RWPE2 (cell line): ENCODE measurements around the gene HMGA1.

Source experiments
- ATAC-seq: fragments of 200-7000 bp; cut with Tn5 transposase; 3 replicates; pipeline ENCODE4 v1.9.1; 2021; ENCODE audit warnings: low read depth
- DNase-seq: peaks from one replicate; pipeline ENCODE4 v3.0.0-alpha.2; 2020; ENCODE audit warnings: low spot score
- H3K27ac ChIP-seq: fragments of 450-650 bp; 2 replicates; pipeline ENCODE4 v1.5.1; 2017; ENCODE audit warnings: mild to moderate bottlenecking; ENCODE audit not compliant: poor library complexity, severe bottlenecking
- H3K27me3 ChIP-seq: fragments of 250-450 bp; sonication (Bioruptor Pico); 2 replicates; pipeline ENCODE4 v1.5.1; 2021; ENCODE audit warnings: mild to moderate bottlenecking, moderate library complexity; ENCODE audit not compliant: insufficient read depth, poor library complexity, severe bottlenecking
- H3K36me3 ChIP-seq: fragments of 250-450 bp; sonication (Bioruptor Pico); 2 replicates; pipeline ENCODE4 v1.5.1; 2020; ENCODE audit warnings: low read depth, mild to moderate bottlenecking, moderate library complexity
- H3K4me1 ChIP-seq: fragments of 250-450 bp; sonication (Bioruptor Pico); 2 replicates; pipeline ENCODE4 v1.5.1; 2021; ENCODE audit warnings: mild to moderate bottlenecking, moderate library complexity; ENCODE audit not compliant: insufficient read depth, poor library complexity, severe bottlenecking
- H3K4me3 ChIP-seq: fragments of 250-450 bp; sonication (Bioruptor Pico); 2 replicates; pipeline ENCODE4 v1.5.1; 2021; ENCODE audit warnings: mild to moderate bottlenecking, moderate library complexity; ENCODE audit not compliant: severe bottlenecking
- H3K9me3 ChIP-seq: fragments of 250-450 bp; sonication (Bioruptor Pico); 2 replicates; pipeline ENCODE4 v1.5.1; 2021; ENCODE audit warnings: mild to moderate bottlenecking, moderate library complexity; ENCODE audit not compliant: severe bottlenecking
- CTCF ChIP-seq: fragments of 450-650 bp; IDR thresholded peaks from one replicate; pipeline ENCODE4 v1.5.1; 2017; ENCODE audit warnings: mild to moderate bottlenecking, moderate library complexity; ENCODE audit not compliant: poor library complexity, severe bottlenecking

The HMGA1 gene

GRCh38 chr6:34246249-34246562, 9.5 kb downstream of the HMGA1 start:
- no peak for TF ChIP-seq CTCF
- Histone ChIP-seq H3K36me3 (peaks cover 46% of the 10 kb centered on the region), H3K27me3 (no peaks in the 10 kb centered on the region), H3K9me3 (no peaks in the 10 kb centered on the region), H3K4me1 (peaks cover 50% of the 10 kb centered on the region), H3K27ac (peak overlapping the region; percentile 95), H3K4me3 (no peak overlapping the region)
- no peak for ATAC-seq
- no peak for DNase-seq

GRCh38 chr6:34246563-34247391, 10.1 kb downstream of the HMGA1 start:
- DNase-seq: no peak
- ATAC-seq: no peak
- H3K27me3 ChIP-seq: no peaks in the 10 kb centered on the region
- peaks cover 47% of the 10 kb centered on the region for H3K4me1 ChIP-seq
- no peaks in the 10 kb centered on the region for H3K9me3 ChIP-seq
- peak overlapping the region; percentile 95 for H3K27ac ChIP-seq
- peaks cover 40% of the 10 kb centered on the region for H3K36me3 ChIP-seq
- TF ChIP-seq CTCF: peak; percentile 51
- no peak overlapping the region for H3K4me3 ChIP-seq

GRCh38 chr6:34247481-34248197, 11.0 kb downstream of the HMGA1 start:
- DNase-seq: no peak
- Histone ChIP-seq H3K36me3 (peaks cover 31% of the 10 kb centered on the region), H3K4me1 (peaks cover 38% of the 10 kb centered on the region), H3K27ac (peak overlapping the region; percentile 95), H3K27me3 (no peaks in the 10 kb centered on the region), H3K9me3 (no peaks in the 10 kb centered on the region), H3K4me3 (no peak overlapping the region)
- no peak for ATAC-seq
- TF ChIP-seq CTCF: no peak

GRCh38 chr6:34248198-34248726, 11.6 kb downstream of the HMGA1 start:
- H3K4me3 ChIP-seq: peak overlapping the region; percentile 55
- peaks cover 32% of the 10 kb centered on the region for H3K4me1 ChIP-seq
- H3K27me3 ChIP-seq: no peaks in the 10 kb centered on the region
- H3K27ac ChIP-seq: peak overlapping the region; percentile 95
- H3K9me3 ChIP-seq: no peaks in the 10 kb centered on the region
- H3K36me3 ChIP-seq: peaks cover 25% of the 10 kb centered on the region
- TF ChIP-seq CTCF: no peak
- ATAC-seq (peak; percentile 4; the same call in 1 of the 3 replicates), DNase-seq (no peak)
